HepG2 (cell line): ENCODE data around the gene CABLES2. TPM values are rescaled to one million over a fixed set of nuclear protein-coding genes. Genes with fewer than 3 reads are reported as not detected.
A peak's percentile ranks its signal among the peaks of the same experiment; 100 is the strongest.

Source experiments
- CTCF ChIP-seq: sonication (generic); formaldehyde crosslinking; IDR thresholded peaks from 2 replicates; pipeline ENCODE4 v1.5.0; 2020; ENCODE audit warnings: mild to moderate bottlenecking, missing genetic modification reagents, moderate library complexity
- FOXO4 ChIP-seq: sonication (generic); formaldehyde crosslinking; conservative IDR thresholded peaks from 2 replicates; pipeline ENCODE4 v1.8.1; 2023; ENCODE audit warnings: missing genetic modification reagents
- HNRNPL ChIP-seq: fragments of 200-400 bp; formaldehyde crosslinking; IDR thresholded peaks from 2 replicates; pipeline ENCODE4 v1.6.1; 2017; ENCODE audit warnings: mild to moderate bottlenecking, low read depth, low read length
- NR0B2 ChIP-seq: sonication (generic); formaldehyde crosslinking; IDR thresholded peaks from 2 replicates; pipeline ENCODE4 v1.4.0; 2020; ENCODE audit warnings: mild to moderate bottlenecking, missing genetic modification reagents
- REL ChIP-seq: sonication (generic); formaldehyde crosslinking; conservative IDR thresholded peaks from 2 replicates; pipeline ENCODE4 v1.8.0; 2022; ENCODE audit warnings: mild to moderate bottlenecking, missing genetic modification reagents, moderate library complexity
- THRA ChIP-seq: sonication (generic); formaldehyde crosslinking; IDR thresholded peaks from 2 replicates; pipeline ENCODE4 v1.4.0; 2020; ENCODE audit warnings: missing genetic modification reagents, borderline replicate concordance
- ZNF263 ChIP-seq: sonication (generic); formaldehyde crosslinking; IDR thresholded peaks from 2 replicates; pipeline ENCODE4 v1.4.0; 2020; ENCODE audit warnings: missing genetic modification reagents
- ZNF280B ChIP-seq: sonication (generic); formaldehyde crosslinking; IDR thresholded peaks from 2 replicates; pipeline ENCODE4 v1.5.0; 2020; ENCODE audit warnings: missing genetic modification reagents, mild to moderate bottlenecking, borderline replicate concordance
- ZNF629 ChIP-seq: sonication (generic); formaldehyde crosslinking; conservative IDR thresholded peaks from 2 replicates; pipeline ENCODE4 v1.5.0; 2020; ENCODE audit warnings: missing genetic modification reagents
- ZNF646 ChIP-seq: sonication (generic); formaldehyde crosslinking; IDR thresholded peaks from 2 replicates; pipeline ENCODE4 v1.9.0; 2021; ENCODE audit warnings: mild to moderate bottlenecking, missing genetic modification reagents
- ZNF776 ChIP-seq: sonication (generic); formaldehyde crosslinking; IDR thresholded peaks from 2 replicates; pipeline ENCODE4 v1.4.0; 2020; ENCODE audit warnings: mild to moderate bottlenecking, missing genetic modification reagents
- ZNF788 ChIP-seq: sonication (generic); formaldehyde crosslinking; IDR thresholded peaks from 2 replicates; pipeline ENCODE4 v1.5.0; 2020; ENCODE audit warnings: mild to moderate bottlenecking, missing genetic modification reagents, borderline replicate concordance
- polyA plus RNA-seq, 8 experiments: library from polyadenylated mRNA; depleted of rRNA in 3 of 8; stranded (reverse) in 7 of 8; unstranded in 1 of 8; fragments of >200 nt; fragmentation: Illumina TruSeq in 4 of 8; extraction: Trizol in 4 of 8; gene quantifications; 2 replicates each; pipeline versions ENCODE4 v1.2.1 to v1.2.3, GENCODE V29; 2011 to 2016; ENCODE audit warnings: low read depth in 4 of 8, missing spikeins in 1 of 8, mixed read lengths in 1 of 8; ENCODE audit not compliant: insufficient read depth in 1 of 8
- total RNA-seq, 5 experiments: library from RNA; depleted of rRNA; stranded (reverse); fragments of >200 nt; fragmentation: Illumina TruSeq; extraction: Trizol; gene quantifications; 2 replicates each; pipeline ENCODE4 v1.2.3, GENCODE V29; 2016; ENCODE audit warnings: low read depth in 1 of 5

The CABLES2 gene
- total and polyA plus RNA-seq, 2 of the 13 experiments (the other 11 are each of a cell fraction or from before 2014, with no cell fraction given) = 5.2 to 9.7 TPM

GRCh38 chr20:62420846-62421715 is 14.0 kb upstream of the CABLES2 start (continued):
- TF ChIP-seq ZNF646 (peak; percentile 54; the same call in 1 of the 2 replicates), ZNF629 (no peak), ZNF788 (CRISPR knock-in tag) (0 out of 2 replicates have a peak, but pooled peaks have one; percentile 23), REL (CRISPR knock-in tag) (no peak), CTCF (0 out of 2 replicates have a peak, but pooled peaks have one; percentile 9), FOXO4 (CRISPR knock-in tag) (0 out of 2 replicates have a peak, but pooled peaks have one; percentile 35), ZNF776 (CRISPR knock-in tag) (0 out of 2 replicates have a peak, but pooled peaks have one; percentile 48), NR0B2 (CRISPR knock-in tag) (peak; percentile 25; the same call in 1 of the 2 replicates), HNRNPL (0 out of 2 replicates have a peak, but pooled peaks have one; percentile 27), THRA (CRISPR knock-in tag) (peak; percentile 54; the same call in 1 of the 2 replicates), ZNF263 (CRISPR knock-in tag) (peak; percentile 81), ZNF280B (CRISPR knock-in tag) (peak; percentile 22; the same call in 1 of the 2 replicates)
